Large intestine (tissue), 3 donors: ENCODE data around the gene SRGAP3. TPM values are rescaled to one million over a fixed set of nuclear protein-coding genes. Genes with fewer than 3 reads are reported as not detected.

Experiments used
- DNase-seq, 2 donors: peaks; one replicate each; pipeline versions ENCODE4 v3.0.0 to v3.0.0-alpha.2; 2013
- H3K27ac ChIP-seq: one replicate; pipeline ENCODE4 v1.5.1; 2013; ENCODE audit warnings: low read length
- H3K27me3 ChIP-seq: 2 replicates; pipeline ENCODE4 v1.6.1; 2013; ENCODE audit warnings: low read length; ENCODE audit not compliant: control insufficient read depth, insufficient read depth
- H3K36me3 ChIP-seq: 2 replicates; pipeline ENCODE4 v1.6.1; 2013; ENCODE audit warnings: low read length; ENCODE audit not compliant: control insufficient read depth, insufficient read depth
- H3K4me1 ChIP-seq: one replicate; pipeline ENCODE4 v1.6.1; 2013; ENCODE audit warnings: low read length; ENCODE audit not compliant: control insufficient read depth, insufficient read depth
- H3K4me3 ChIP-seq: one replicate; pipeline ENCODE4 v1.5.1; 2013; ENCODE audit warnings: low read length
- H3K9me3 ChIP-seq: one replicate; pipeline ENCODE4 v1.6.1; 2013; ENCODE audit warnings: mild to moderate bottlenecking, low read depth, low read length, moderate library complexity; ENCODE audit not compliant: control insufficient read depth
- WGBS: methylation state at CpG from one replicate; pipeline ENCODE4 v1.1.5; 2013; ENCODE audit warnings: low lambda C conversion rate; ENCODE audit not compliant: insufficient coverage; 5-methylcytosine and 5-hydroxymethylcytosine counted together
- polyA plus RNA-seq: library from polyadenylated mRNA; unstranded; fragments of 120-200 nt; gene quantifications from one replicate; pipeline ENCODE4 v1.2.1, GENCODE V29; 2013

Gene SRGAP3
- polyA plus RNA-seq, 1 donor: 6.5 TPM

GRCh38 chr3:9178697-9179096 lies 70.7 kb downstream of the SRGAP3 start:
- no peaks in the 10 kb centered on the region for H3K27me3 ChIP-seq
- no CpG with 5 or more reads among the region's 6 CpGs for WGBS
- H3K27ac ChIP-seq: no peak overlapping the region
- H3K9me3 ChIP-seq: no peaks in the 10 kb centered on the region
- H3K4me3 ChIP-seq: no peak overlapping the region
- DNase-seq: no peak
- H3K36me3 ChIP-seq: no peaks in the 10 kb centered on the region
- H3K4me1 ChIP-seq: no peaks in the 10 kb centered on the region

- WGBS: no CpG with 5 or more reads among the region's 5 CpGs
- no peak for DNase-seq
- H3K4me3 ChIP-seq: no peak overlapping the region
These were observed 74.0 kb downstream of the SRGAP3 start for GRCh38 chr3:9175421-9175820.

GRCh38 chr3:9173445-9173844 lies 76.0 kb downstream of the SRGAP3 start:
- Histone ChIP-seq H3K4me1 (no peaks in the 10 kb centered on the region), H3K27ac (no peak overlapping the region), H3K4me3 (no peak overlapping the region), H3K9me3 (no peaks in the 10 kb centered on the region), H3K27me3 (no peaks in the 10 kb centered on the region), H3K36me3 (no peaks in the 10 kb centered on the region)
- no peak for DNase-seq
- no CpG with 5 or more reads among the region's 5 CpGs for WGBS

More at GRCh38 chr3:9175421-9175820, 74.0 kb downstream of the SRGAP3 start:
- Histone ChIP-seq H3K27ac (no peak overlapping the region), H3K36me3 (no peaks in the 10 kb centered on the region), H3K9me3 (no peaks in the 10 kb centered on the region), H3K4me1 (no peaks in the 10 kb centered on the region), H3K27me3 (no peaks in the 10 kb centered on the region)

DNA sequence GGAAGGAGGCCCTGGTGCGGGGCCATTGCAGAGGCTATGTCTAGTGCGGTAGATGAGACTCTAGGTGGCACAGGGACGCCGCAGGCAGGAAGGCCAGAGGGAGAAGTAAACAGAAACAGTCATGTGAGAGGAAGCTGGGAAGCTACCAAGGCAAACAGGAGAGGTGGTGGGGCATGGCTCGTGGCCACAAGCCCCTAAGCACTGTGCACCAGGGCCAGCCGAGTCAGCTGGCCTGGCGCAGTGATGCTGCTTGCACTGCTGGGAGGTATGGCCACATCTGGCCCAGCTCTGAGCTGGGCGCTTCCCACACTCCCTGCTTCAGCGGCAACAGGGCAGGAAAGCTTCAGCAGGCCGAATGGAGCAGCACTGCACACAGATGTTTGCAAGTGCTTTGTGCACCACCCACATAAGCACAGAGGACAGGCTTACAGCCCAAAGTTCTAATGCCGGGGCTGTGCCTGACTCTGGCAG lies 76.6 kb downstream of the SRGAP3 start:
- Histone ChIP-seq H3K36me3 (no peaks in the 10 kb centered on the region), H3K27ac (no peak overlapping the region), H3K4me1 (no peaks in the 10 kb centered on the region), H3K27me3 (no peaks in the 10 kb centered on the region), H3K4me3 (no peak overlapping the region), H3K9me3 (no peaks in the 10 kb centered on the region)
- WGBS: no CpG with 5 or more reads among the region's 11 CpGs
- DNase-seq: no peak

DNA sequence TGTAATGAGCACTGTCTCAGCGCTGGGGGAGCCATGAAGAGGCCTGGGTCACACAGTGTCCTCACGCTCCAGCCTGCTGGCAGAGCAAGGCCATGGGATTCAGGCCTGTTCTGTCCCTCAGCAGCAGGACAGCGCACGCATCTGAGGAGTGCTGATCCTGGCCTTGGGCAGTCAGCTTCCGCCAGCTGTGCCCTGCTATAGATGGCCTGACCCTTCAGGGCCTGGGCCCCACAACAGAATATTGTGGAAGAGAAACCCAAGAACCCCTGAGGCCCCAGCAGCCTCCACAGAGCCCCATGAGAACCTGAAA lies 78.6 kb downstream of the SRGAP3 start:
- no peak for DNase-seq
- Histone ChIP-seq H3K36me3 (no peaks in the 10 kb centered on the region), H3K27me3 (no peaks in the 10 kb centered on the region), H3K4me3 (no peak overlapping the region), H3K9me3 (no peaks in the 10 kb centered on the region), H3K27ac (no peak overlapping the region), H3K4me1 (no peaks in the 10 kb centered on the region)
- WGBS: no CpG with 5 or more reads among the region's 5 CpGs

GRCh38 chr3:9169956-9170850 lies 79.2 kb downstream of the SRGAP3 start:
- Histone ChIP-seq H3K27ac (no peak overlapping the region), H3K4me1 (no peaks in the 10 kb centered on the region), H3K9me3 (no peaks in the 10 kb centered on the region), H3K27me3 (no peaks in the 10 kb centered on the region), H3K4me3 (no peak overlapping the region), H3K36me3 (no peaks in the 10 kb centered on the region)
- DNase-seq: no peak
- no CpG with 5 or more reads among the region's 18 CpGs for WGBS

DNA sequence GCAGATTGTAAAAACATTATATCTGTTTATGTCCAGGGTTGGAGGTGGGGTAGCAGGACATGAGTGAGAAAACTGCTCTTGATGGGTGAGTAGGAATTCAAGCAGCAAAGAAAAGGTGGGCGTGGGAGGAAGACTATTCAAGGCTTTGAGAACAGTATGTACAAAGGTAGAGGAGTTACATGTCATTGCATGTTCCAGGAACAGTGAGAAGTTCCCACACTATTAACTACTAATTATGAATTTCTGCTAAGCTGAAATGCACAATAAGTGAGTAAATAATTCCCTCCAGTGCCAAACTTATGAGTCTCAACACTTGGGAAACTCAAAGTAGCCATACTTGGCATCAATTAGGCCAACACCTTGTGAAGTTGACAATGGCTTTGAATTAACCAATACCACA lies 80.1 kb downstream of the SRGAP3 start:
- no peaks in the 10 kb centered on the region for H3K9me3 ChIP-seq
- no peaks in the 10 kb centered on the region for H3K36me3 ChIP-seq
- no peaks in the 10 kb centered on the region for H3K27me3 ChIP-seq
- no peak for DNase-seq
- no peaks in the 10 kb centered on the region for H3K4me1 ChIP-seq
- H3K27ac ChIP-seq: no peak overlapping the region
- WGBS: no CpG with 5 or more reads among the region's 1 CpG
- H3K4me3 ChIP-seq: no peak overlapping the region

DNA sequence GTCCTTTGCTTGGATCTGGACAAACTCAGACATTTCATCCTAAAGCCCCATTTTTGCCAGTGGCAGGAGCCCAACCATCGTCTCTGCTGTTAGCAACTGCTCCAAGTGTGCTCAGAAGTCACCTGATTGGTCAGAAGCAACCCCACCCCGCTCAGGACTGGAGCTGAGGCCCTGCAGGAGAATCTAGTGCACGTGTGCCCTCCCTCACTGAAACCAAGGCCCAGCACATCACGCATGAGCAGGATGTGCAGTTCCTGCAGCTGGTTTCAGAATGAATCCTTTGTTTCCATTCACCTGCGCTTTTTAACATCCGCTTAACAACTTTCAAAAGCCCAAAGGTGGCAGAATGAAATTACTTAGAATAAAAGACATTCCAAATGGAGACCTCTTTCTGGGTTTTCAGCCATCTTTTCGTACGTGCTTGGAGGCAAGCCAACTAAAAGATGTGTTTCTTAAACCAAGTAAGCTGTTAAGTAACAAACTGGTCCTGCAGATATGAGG lies 81.2 kb downstream of the SRGAP3 start:
- Histone ChIP-seq H3K4me3 (no peak overlapping the region), H3K27ac (no peak overlapping the region), H3K36me3 (no peaks in the 10 kb centered on the region), H3K4me1 (no peaks in the 10 kb centered on the region), H3K27me3 (no peaks in the 10 kb centered on the region), H3K9me3 (no peaks in the 10 kb centered on the region)
- WGBS: 70% methylated on average over 2 of the region's 8 CpGs
- DNase-seq: no peak

DNA sequence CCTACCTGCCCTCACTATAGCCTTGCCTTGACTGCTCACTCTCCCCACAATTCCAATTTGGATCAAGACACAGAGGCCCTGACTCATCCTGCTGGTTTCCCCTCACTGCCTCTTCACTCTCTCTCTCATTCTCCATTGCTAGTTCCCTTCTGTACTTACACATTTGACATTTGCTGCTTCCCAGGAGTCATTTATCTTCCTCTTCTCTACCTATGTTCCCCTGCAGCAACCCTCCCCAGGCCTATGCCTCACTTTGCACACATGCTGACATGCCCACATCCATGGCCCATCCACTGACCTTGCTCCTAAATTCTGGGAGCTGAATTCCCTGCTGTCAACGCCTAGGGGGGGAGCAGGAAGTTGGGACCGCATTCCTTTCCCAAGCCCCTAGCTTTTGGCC lies 82.2 kb downstream of the SRGAP3 start:
- H3K27me3 ChIP-seq: no peaks in the 10 kb centered on the region
- H3K36me3 ChIP-seq: no peaks in the 10 kb centered on the region
- WGBS: no CpG with 5 or more reads among the region's 2 CpGs
- no peak for DNase-seq
- no peaks in the 10 kb centered on the region for H3K4me1 ChIP-seq
- H3K27ac ChIP-seq: no peak overlapping the region
- no peak overlapping the region for H3K4me3 ChIP-seq
- no peaks in the 10 kb centered on the region for H3K9me3 ChIP-seq

DNA sequence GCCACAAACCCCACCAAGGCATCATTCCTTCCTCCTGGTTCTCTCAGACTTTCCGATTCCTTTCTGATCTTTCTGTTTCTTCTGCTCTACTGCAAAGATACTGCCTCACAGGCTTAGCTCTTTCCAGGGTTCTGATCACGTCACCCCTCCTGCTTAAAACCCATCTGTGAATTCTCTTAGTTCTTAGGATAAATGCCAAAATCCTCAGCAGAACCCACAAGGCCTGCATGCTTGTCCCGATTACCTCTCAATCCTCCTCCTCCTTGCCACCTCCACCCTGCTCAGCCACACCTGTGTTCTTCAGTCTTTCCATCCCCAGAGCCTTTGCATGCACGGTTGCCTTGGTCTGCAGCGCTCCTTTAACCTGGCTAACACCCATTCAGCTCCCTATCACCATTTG lies 84.0 kb downstream of the SRGAP3 start:
- H3K36me3 ChIP-seq: no peaks in the 10 kb centered on the region
- no peaks in the 10 kb centered on the region for H3K9me3 ChIP-seq
- no peak for DNase-seq
- no peak overlapping the region for H3K4me3 ChIP-seq
- H3K4me1 ChIP-seq: no peaks in the 10 kb centered on the region
- H3K27ac ChIP-seq: no peak overlapping the region
- H3K27me3 ChIP-seq: no peaks in the 10 kb centered on the region
- 100% methylated on average over 1 of the region's 5 CpGs for WGBS

- Histone ChIP-seq H3K27ac (no peak overlapping the region), H3K4me3 (no peak overlapping the region), H3K4me1 (no peaks in the 10 kb centered on the region), H3K27me3 (no peaks in the 10 kb centered on the region), H3K9me3 (no peaks in the 10 kb centered on the region), H3K36me3 (no peaks in the 10 kb centered on the region)
- DNase-seq: no peak
- no CpG with 5 or more reads among the region's 12 CpGs for WGBS
These were observed 86.2 kb downstream of the SRGAP3 start for GRCh38 chr3:9163289-9163688.
